ENCODE results near the gene CYP2W1.
A peak's percentile ranks its signal among the peaks of the same experiment; 100 is the strongest.

Gene CYP2W1

GRCh38 chr7:1017586-1018333 lies 34.8 kb downstream of the CYP2W1 start:
- DNase-seq = no peak
- peaks cover 0 to 7% of the 10 kb centered on the region in 2 donors for H3K9me3 Mint-ChIP-seq
- peaks cover 7% of the 10 kb centered on the region for H3K4me1 Mint-ChIP-seq
- no peak overlapping the region for H3K4me3 Mint-ChIP-seq
- H3K27ac Mint-ChIP-seq = peak overlapping the region; percentile 72 to 81
- H3K27me3 Mint-ChIP-seq = no peaks in the 10 kb centered on the region
- no peak for ATAC-seq

- no peak for ATAC-seq
- Mint-ChIP-seq H3K27me3 (no peaks in the 10 kb centered on the region), H3K9me3 (peaks cover 0 to 10% of the 10 kb centered on the region in 2 donors), H3K4me1 (peaks cover 7% of the 10 kb centered on the region), H3K4me3 (no peak overlapping the region), H3K27ac (peak overlapping the region in 1 of 2 donors; percentile 50)
- no peak for DNase-seq
Observed at GRCh38 chr7:1018334-1018695, 35.3 kb downstream of the CYP2W1 start.

- H3K9me3 Mint-ChIP-seq = peaks cover 0 to 10% of the 10 kb centered on the region in 2 donors
- no peak for DNase-seq
- H3K4me1 Mint-ChIP-seq = peaks cover 14% of the 10 kb centered on the region
- no peak overlapping the region for H3K4me3 Mint-ChIP-seq
- no peak for ATAC-seq
- no peaks in the 10 kb centered on the region for H3K27me3 Mint-ChIP-seq
- H3K27ac Mint-ChIP-seq = no peak overlapping the region
Observed at GRCh38 chr7:1019255-1019785, 36.3 kb downstream of the CYP2W1 start.

GRCh38 chr7:1019789-1020610 lies 37.0 kb downstream of the CYP2W1 start:
- H3K27ac Mint-ChIP-seq = no peak overlapping the region
- H3K27me3 Mint-ChIP-seq = no peaks in the 10 kb centered on the region
- peaks cover 15% of the 10 kb centered on the region for H3K4me1 Mint-ChIP-seq

GRCh38 chr7:1020849-1021251 lies 37.9 kb downstream of the CYP2W1 start:
- peak; percentile 29 for ATAC-seq
- Mint-ChIP-seq H3K27ac (no peak overlapping the region), H3K27me3 (no peaks in the 10 kb centered on the region), H3K4me3 (no peak overlapping the region), H3K9me3 (peaks cover 0 to 10% of the 10 kb centered on the region in 2 donors), H3K4me1 (peaks cover 15% of the 10 kb centered on the region)
- DNase-seq = no peak

More at GRCh38 chr7:1019789-1020610, 37.0 kb downstream of the CYP2W1 start:
- H3K9me3 Mint-ChIP-seq = peaks cover 0 to 10% of the 10 kb centered on the region in 2 donors
- DNase-seq (no peak), ATAC-seq (no peak)
- H3K4me3 Mint-ChIP-seq = no peak overlapping the region

- ATAC-seq (no peak), DNase-seq (no peak)
- H3K4me3 Mint-ChIP-seq = no peak overlapping the region
- H3K4me1 Mint-ChIP-seq = peaks cover 20% of the 10 kb centered on the region
- no peaks in the 10 kb centered on the region for H3K27me3 Mint-ChIP-seq
- H3K9me3 Mint-ChIP-seq = peaks cover 0 to 10% of the 10 kb centered on the region in 2 donors
- no peak overlapping the region for H3K27ac Mint-ChIP-seq
Observed at GRCh38 chr7:1021366-1021765, 38.4 kb downstream of the CYP2W1 start.

- Mint-ChIP-seq H3K27me3 (no peaks in the 10 kb centered on the region), H3K4me3 (no peak overlapping the region), H3K27ac (no peak overlapping the region), H3K4me1 (peaks cover 26% of the 10 kb centered on the region), H3K9me3 (peaks cover 0 to 10% of the 10 kb centered on the region in 2 donors)
- ATAC-seq = no peak
- no peak for DNase-seq
Observed at GRCh38 chr7:1021931-1022330, 39.0 kb downstream of the CYP2W1 start.

- Mint-ChIP-seq H3K4me3 (no peak overlapping the region), H3K27ac (peak overlapping the region in 1 of 2 donors; percentile 50), H3K27me3 (no peaks in the 10 kb centered on the region), H3K4me1 (peaks cover 30% of the 10 kb centered on the region), H3K9me3 (peaks cover 0 to 10% of the 10 kb centered on the region in 2 donors)
- DNase-seq (no peak), ATAC-seq (no peak)
Observed at GRCh38 chr7:1022356-1022755, 39.4 kb downstream of the CYP2W1 start.

- ATAC-seq (no peak), DNase-seq (no peak)
- Mint-ChIP-seq H3K9me3 (peaks cover 0 to 10% of the 10 kb centered on the region in 2 donors), H3K4me3 (no peak overlapping the region), H3K4me1 (peaks cover 33% of the 10 kb centered on the region), H3K27ac (peak overlapping the region in 1 of 2 donors; percentile 50), H3K27me3 (no peaks in the 10 kb centered on the region)
Observed at GRCh38 chr7:1022801-1023465, 40.0 kb downstream of the CYP2W1 start.

- DNase-seq (no peak), ATAC-seq (no peak)
- no peaks in the 10 kb centered on the region for H3K27me3 Mint-ChIP-seq
- peaks cover 34% of the 10 kb centered on the region for H3K4me1 Mint-ChIP-seq
- peaks cover 0 to 10% of the 10 kb centered on the region in 2 donors for H3K9me3 Mint-ChIP-seq
- peak overlapping the region; percentile 34 to 42 for H3K27ac Mint-ChIP-seq
- H3K4me3 Mint-ChIP-seq = no peak overlapping the region
Observed at GRCh38 chr7:1024331-1024841, 41.4 kb downstream of the CYP2W1 start.

GRCh38 chr7:1024876-1025742 lies 42.1 kb downstream of the CYP2W1 start:
- Mint-ChIP-seq H3K4me1 (peaks cover 41% of the 10 kb centered on the region), H3K27me3 (no peaks in the 10 kb centered on the region), H3K27ac (no peak overlapping the region), H3K9me3 (peaks cover 0 to 10% of the 10 kb centered on the region in 2 donors), H3K4me3 (no peak overlapping the region)
- ATAC-seq = no peak
- no peak for DNase-seq

GRCh38 chr7:1025743-1026581 lies 43.0 kb downstream of the CYP2W1 start:
- peaks cover 49% of the 10 kb centered on the region for H3K4me1 Mint-ChIP-seq

GRCh38 chr7:1026721-1027161 lies 43.8 kb downstream of the CYP2W1 start:
- peak overlapping the region; percentile 32 to 45 for H3K4me3 Mint-ChIP-seq
- peaks cover 51% of the 10 kb centered on the region for H3K4me1 Mint-ChIP-seq
- no peak overlapping the region for H3K27ac Mint-ChIP-seq
- H3K27me3 Mint-ChIP-seq = no peaks in the 10 kb centered on the region
- ATAC-seq = no peak
- no peak for DNase-seq
- H3K9me3 Mint-ChIP-seq = peaks cover 0 to 10% of the 10 kb centered on the region in 2 donors

More at GRCh38 chr7:1025743-1026581, 43.0 kb downstream of the CYP2W1 start:
- Mint-ChIP-seq H3K27me3 (no peaks in the 10 kb centered on the region), H3K9me3 (peaks cover 0 to 10% of the 10 kb centered on the region in 2 donors), H3K4me3 (no peak overlapping the region), H3K27ac (peak overlapping the region in 1 of 2 donors; percentile 48)
- DNase-seq = no peak
- ATAC-seq = no peak
